K562 (cell line): ENCODE results near the gene LLPH.

ENCODE experiments used
- BDP1 ChIP-seq: IDR thresholded peaks from 3 replicates; pipeline ENCODE4 v1.6.1; 2011; ENCODE audit not compliant: insufficient read length, insufficient read depth
- CTCF ChIP-seq, 3 experiments: IDR thresholded peaks in 2 of 3; conservative IDR thresholded peaks in 1 of 3; 2 replicates each; pipeline ENCODE4 v1.5.1; 2011 to 2012; ENCODE audit warnings: low read length in 3 of 3, mild to moderate bottlenecking in 3 of 3, control low read depth in 2 of 3, improper control_type of control experiment in 1 of 3, inconsistent platforms in 1 of 3, low read depth in 1 of 3, mixed read lengths in 1 of 3, moderate library complexity in 1 of 3; ENCODE audit not compliant: insufficient read depth in 2 of 3
- MCM5 ChIP-seq: fragments of 450-650 bp; IDR thresholded peaks from 2 replicates; pipeline ENCODE4 v1.6.1; 2016; ENCODE audit warnings: low read depth
- NFYB ChIP-seq: IDR thresholded peaks from 2 replicates; pipeline ENCODE4 v1.6.1; 2011; ENCODE audit warnings: mild to moderate bottlenecking, moderate library complexity; ENCODE audit not compliant: insufficient read length; ENCODE audit errors: extremely low read depth
- POLR2A ChIP-seq: fragments of 450-650 bp; conservative IDR thresholded peaks from 2 replicates; pipeline ENCODE4 v1.6.1; 2016
- RBBP5 ChIP-seq: fragments of 200-600 bp; sonication (generic); IDR thresholded peaks from 2 replicates; pipeline ENCODE4 v1.6.1; 2012; ENCODE audit warnings: borderline replicate concordance, mild to moderate bottlenecking, low read length, control low read depth, inconsistent platforms; ENCODE audit not compliant: insufficient read depth, poor library complexity, severe bottlenecking
- SP1 ChIP-seq: sonication (generic); formaldehyde crosslinking; IDR thresholded peaks from 2 replicates; pipeline ENCODE4 v1.8.1; 2022; ENCODE audit warnings: mild to moderate bottlenecking, missing genetic modification reagents
- TCF3 ChIP-seq: sonication (generic); formaldehyde crosslinking; IDR thresholded peaks from 2 replicates; pipeline ENCODE4 v1.4.0; 2020; ENCODE audit warnings: mild to moderate bottlenecking, missing genetic modification reagents
- ZNF512 ChIP-seq: IDR thresholded peaks from 2 replicates; pipeline ENCODE4 v1.6.1; 2016; ENCODE audit warnings: missing genetic modification characterization, missing compliant biosample characterization

- TF ChIP-seq MCM5 (no peak), TCF3 (CRISPR knock-in tag) (no peak), BDP1 (no peak), CTCF (IDR thresholded peaks at IDR 0.05 in 2 of 3, conservative IDR thresholded peaks at IDR 0.05 in 1 of 3; ENCODE audit: insufficient read depth in 2 of 3, low read depth in 1 of 3, low read length in 3 of 3) (no peak), SP1 (no peak), POLR2A (no peak), RBBP5 (no peak), ZNF512 (tag) (no peak), NFYB (no peak)
These were observed 59.0 kb downstream of the LLPH start for GRCh38 chr12:66071549-66071948.
